ENCODE results near the gene SMLR1. TPM values are rescaled to one million over a fixed set of nuclear protein-coding genes. Genes with fewer than 3 reads are reported as not detected.

The SMLR1 gene
- total RNA-seq, 2 experiments from 2014 or later: not detected

GRCh38 chr6:130858498-130859160 lies 31.4 kb downstream of the SMLR1 start:
- no peak overlapping the region for H3K4me3 Mint-ChIP-seq
- ChIA-PET POLR2A (no interaction called here), CTCF (interaction anchor here (1.4 kb wide), 1 partner anchor 15 kb away, joined by 3 read pairs; no protein-coding TSS in a partner anchor)

DNA sequence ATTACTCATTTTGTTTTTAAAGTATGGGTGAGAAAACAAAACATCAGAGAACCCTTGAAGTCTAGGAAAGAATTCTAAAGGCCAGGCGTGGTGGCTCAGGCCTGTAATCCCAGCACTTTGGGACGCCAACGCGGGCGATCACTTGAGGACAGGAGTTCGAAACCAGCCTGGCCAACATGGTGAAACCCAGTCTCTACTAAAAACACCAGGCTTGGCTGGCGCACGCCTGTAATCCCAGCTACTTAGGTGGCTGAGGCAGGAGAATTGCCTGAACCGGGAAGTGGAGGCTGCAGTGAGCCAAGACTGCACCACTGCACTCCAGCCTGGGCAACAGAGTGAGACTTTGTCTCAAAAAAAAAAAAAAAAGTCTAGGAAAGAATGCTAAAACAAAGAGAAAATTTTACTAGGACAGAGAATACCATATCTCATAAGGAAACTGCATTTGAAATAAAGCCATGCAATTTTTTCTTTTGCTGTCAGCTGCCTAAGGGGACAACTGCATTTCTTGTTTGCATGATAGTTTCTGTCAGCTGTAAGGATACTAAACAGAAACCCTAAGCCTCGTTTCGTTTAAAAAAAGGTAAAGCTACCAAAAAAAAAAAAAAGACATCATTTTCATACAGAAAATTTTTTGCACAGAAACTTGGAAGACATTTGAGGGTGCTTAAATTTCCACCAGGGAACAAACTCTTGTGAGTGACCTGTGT lies 32.1 kb downstream of the SMLR1 start:
- no peak overlapping the region for H3K4me3 Mint-ChIP-seq
- DNase-seq (no peak), ATAC-seq (no peak)
- ChIA-PET POLR2A (no interaction called here), CTCF (interaction anchor here (1.4 kb wide), 1 partner anchor 16 kb away, joined by 3 read pairs; no protein-coding TSS in a partner anchor)
- no peaks in the 10 kb centered on the region for H3K9me3 Mint-ChIP-seq (ENCODE audit: insufficient read depth)
- H3K27me3 Mint-ChIP-seq (ENCODE audit: low read depth): no peaks in the 10 kb centered on the region
- H3K27ac Mint-ChIP-seq: no peak overlapping the region
- no peaks in the 10 kb centered on the region for H3K4me1 Mint-ChIP-seq (ENCODE audit: low read depth)
- no peaks in the 10 kb centered on the region for H3K36me3 Mint-ChIP-seq (ENCODE audit: low read depth)

More at GRCh38 chr6:130858498-130859160, 31.4 kb downstream of the SMLR1 start:
- no peak for DNase-seq
- H3K4me1 Mint-ChIP-seq (ENCODE audit: low read depth): no peaks in the 10 kb centered on the region
- no peaks in the 10 kb centered on the region for H3K9me3 Mint-ChIP-seq (ENCODE audit: insufficient read depth)
- no peaks in the 10 kb centered on the region for H3K36me3 Mint-ChIP-seq (ENCODE audit: low read depth)
- H3K27me3 Mint-ChIP-seq (ENCODE audit: low read depth): no peaks in the 10 kb centered on the region
- ATAC-seq: no peak
- no peak overlapping the region for H3K27ac Mint-ChIP-seq

DNA sequence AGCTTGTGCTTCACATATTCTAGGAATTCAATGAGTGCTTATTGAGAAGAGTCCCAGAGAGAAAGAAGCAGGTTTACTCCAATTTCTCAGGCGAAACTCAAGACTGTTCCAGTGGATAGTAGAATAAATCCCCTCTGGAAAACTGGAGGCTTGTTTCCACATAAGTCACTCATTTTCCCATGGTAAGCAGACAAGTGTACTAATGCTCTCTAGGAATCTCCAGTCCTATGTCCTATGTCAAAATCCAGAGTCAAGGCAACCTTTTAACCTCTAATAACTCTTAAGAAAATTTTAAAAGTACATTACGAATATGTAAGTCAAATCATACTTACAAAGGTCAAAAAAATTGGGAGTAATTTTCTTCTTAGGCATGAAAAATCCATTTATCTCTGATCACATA lies 35.2 kb downstream of the SMLR1 start:
- Mint-ChIP-seq H3K27me3 (ENCODE audit: low read depth) (no peaks in the 10 kb centered on the region), H3K27ac (no peak overlapping the region), H3K9me3 (ENCODE audit: insufficient read depth) (no peaks in the 10 kb centered on the region), H3K4me3 (no peak overlapping the region), H3K36me3 (ENCODE audit: low read depth) (no peaks in the 10 kb centered on the region), H3K4me1 (ENCODE audit: low read depth) (no peaks in the 10 kb centered on the region)
- DNase-seq: no peak
- ChIA-PET CTCF (interaction anchor here (0.7 to 1.3 kb wide), 6 partner anchors 10 to 86 kb away, joined by 3 to 4 read pairs (median 3); no protein-coding TSS in a partner anchor), POLR2A (no interaction called here)
- ATAC-seq: no peak

GRCh38 chr6:130863415-130864230 lies 36.4 kb downstream of the SMLR1 start:
- DNase-seq (no peak), ATAC-seq (no peak)
- Mint-ChIP-seq H3K4me3 (no peak overlapping the region), H3K9me3 (ENCODE audit: insufficient read depth) (no peaks in the 10 kb centered on the region), H3K36me3 (ENCODE audit: low read depth) (no peaks in the 10 kb centered on the region), H3K27me3 (ENCODE audit: low read depth) (no peaks in the 10 kb centered on the region), H3K4me1 (ENCODE audit: low read depth) (no peaks in the 10 kb centered on the region), H3K27ac (no peak overlapping the region)
- CTCF ChIA-PET: interaction anchor here (1.1 to 1.3 kb wide), 2 partner anchors 9 to 22 kb away, joined by 3 to 4 read pairs; no protein-coding TSS in a partner anchor
- POLR2A ChIA-PET: no interaction called here

DNA sequence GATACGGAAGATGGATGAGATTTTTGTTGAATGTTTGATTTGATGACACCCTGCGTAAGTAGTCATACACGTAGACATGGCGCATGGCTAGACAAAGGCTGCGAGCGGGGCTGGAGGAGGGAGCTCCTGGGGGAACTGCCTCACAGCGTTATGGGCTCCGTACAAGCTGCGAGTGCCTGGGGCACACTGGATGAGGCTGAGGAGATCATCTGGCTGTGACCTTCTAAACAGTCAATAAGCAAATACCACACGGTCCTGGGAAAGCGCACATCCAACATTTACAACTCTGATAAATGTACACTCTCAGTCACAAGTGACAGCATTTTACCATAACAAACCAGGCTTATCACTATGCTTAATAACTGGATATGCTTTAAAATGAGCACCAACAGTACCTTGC lies 37.1 kb downstream of the SMLR1 start:
- no peaks in the 10 kb centered on the region for H3K27me3 Mint-ChIP-seq (ENCODE audit: low read depth)
- DNase-seq (no peak), ATAC-seq (no peak)
- H3K27ac Mint-ChIP-seq: no peak overlapping the region
- H3K4me1 Mint-ChIP-seq (ENCODE audit: low read depth): no peaks in the 10 kb centered on the region
- H3K36me3 Mint-ChIP-seq (ENCODE audit: low read depth): no peaks in the 10 kb centered on the region
- ChIA-PET CTCF (no interaction called here), POLR2A (no interaction called here)
- no peak overlapping the region for H3K4me3 Mint-ChIP-seq
- no peaks in the 10 kb centered on the region for H3K9me3 Mint-ChIP-seq (ENCODE audit: insufficient read depth)

DNA sequence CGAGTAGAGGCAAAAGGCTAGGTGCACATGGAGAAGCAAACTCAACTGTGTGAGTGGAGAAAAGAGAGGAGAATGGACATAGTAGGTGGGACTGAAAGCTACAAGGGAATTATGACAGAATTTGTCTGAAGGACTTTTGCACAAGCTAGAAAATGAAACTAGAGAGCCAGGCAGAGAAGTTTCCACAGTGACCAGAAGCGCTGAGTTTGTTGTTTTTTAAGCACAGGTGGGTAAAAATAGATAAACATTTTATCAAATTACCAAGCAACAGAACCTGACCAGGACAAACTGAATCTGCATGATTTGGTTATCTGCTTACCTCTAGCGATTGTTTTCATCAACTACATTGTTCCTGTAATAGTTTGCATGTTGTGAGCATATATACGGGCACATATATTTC lies 38.6 kb downstream of the SMLR1 start:
- POLR2A ChIA-PET: no interaction called here
- H3K4me3 Mint-ChIP-seq: no peak overlapping the region
- H3K36me3 Mint-ChIP-seq (ENCODE audit: low read depth): no peaks in the 10 kb centered on the region
- no peaks in the 10 kb centered on the region for H3K9me3 Mint-ChIP-seq (ENCODE audit: insufficient read depth)
- no peak for ATAC-seq
- H3K27ac Mint-ChIP-seq: no peak overlapping the region
- H3K27me3 Mint-ChIP-seq (ENCODE audit: low read depth): no peaks in the 10 kb centered on the region
- CTCF ChIA-PET: no interaction called here
- no peaks in the 10 kb centered on the region for H3K4me1 Mint-ChIP-seq (ENCODE audit: low read depth)
- DNase-seq: no peak

DNA sequence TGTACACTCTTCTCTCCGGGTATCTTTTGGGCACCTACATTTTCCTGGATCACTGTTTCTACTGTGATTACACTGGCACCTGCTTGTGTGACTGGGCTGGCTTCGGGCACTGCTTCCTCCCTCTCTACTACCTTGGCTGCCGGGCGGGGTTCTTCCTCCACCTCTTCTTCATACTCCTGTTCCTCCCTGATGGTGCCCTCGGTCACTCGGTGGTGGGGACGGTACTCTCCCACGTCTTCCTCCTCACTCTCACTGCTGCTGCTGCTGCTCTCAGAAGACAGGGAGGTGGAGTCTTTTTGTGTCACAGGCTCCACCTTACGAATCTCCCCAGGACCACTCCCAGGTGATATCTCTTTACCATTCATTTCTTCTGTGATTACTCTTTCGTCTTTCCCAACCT lies 42.5 kb downstream of the SMLR1 start:
- no peaks in the 10 kb centered on the region for H3K27me3 Mint-ChIP-seq (ENCODE audit: low read depth)
- CTCF ChIA-PET: interaction anchor here (2.0 kb wide), 1 partner anchor 758 kb away, joined by 11 read pairs; the partner anchor contains the start of gene MED23
- no peaks in the 10 kb centered on the region for H3K36me3 Mint-ChIP-seq (ENCODE audit: low read depth)
- H3K4me3 Mint-ChIP-seq: no peak overlapping the region
- DNase-seq (no peak), ATAC-seq (no peak)
- H3K9me3 Mint-ChIP-seq (ENCODE audit: insufficient read depth): no peaks in the 10 kb centered on the region
- POLR2A ChIA-PET: no interaction called here
- no peak overlapping the region for H3K27ac Mint-ChIP-seq
- H3K4me1 Mint-ChIP-seq (ENCODE audit: low read depth): peaks cover 4% of the 10 kb centered on the region

DNA sequence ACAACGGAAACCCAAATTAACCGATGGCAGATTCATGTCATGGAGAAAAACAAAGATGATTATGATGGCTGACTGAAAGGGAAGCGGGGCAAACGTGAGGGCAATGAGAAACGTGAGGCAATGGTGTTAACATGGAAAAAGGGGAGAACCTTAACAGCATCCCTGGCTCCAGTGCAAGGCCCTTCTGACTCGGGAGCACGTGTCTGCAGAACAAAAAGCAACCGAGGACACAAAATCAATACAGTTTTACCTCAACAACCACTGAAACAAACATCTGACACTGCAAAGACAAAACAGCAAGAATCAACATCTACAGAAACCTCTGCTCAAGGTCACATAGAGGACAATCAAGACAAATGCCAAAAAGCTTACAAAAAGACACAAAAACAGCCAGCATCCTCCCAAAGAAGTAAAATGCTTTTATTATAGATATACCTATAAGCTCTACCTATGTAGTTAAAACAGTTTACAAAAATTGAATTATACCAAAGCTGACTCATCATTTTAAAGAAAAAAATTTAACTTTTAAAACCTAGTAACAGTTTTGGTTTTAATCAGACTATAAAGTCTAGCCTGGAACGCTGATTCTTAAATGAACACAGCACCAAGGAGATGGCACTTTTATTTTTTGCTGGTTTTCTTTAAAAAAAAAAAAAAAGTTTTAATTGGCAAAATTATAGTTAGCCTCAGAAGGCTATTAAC lies 43.1 kb downstream of the SMLR1 start:
- CTCF ChIA-PET: interaction anchor here (1.1 to 3.7 kb wide), 5 partner anchors 15 to 758 kb away, joined by 3 to 26 read pairs (median 6); partner anchors contain the start of gene MED23
- H3K27me3 Mint-ChIP-seq (ENCODE audit: low read depth): no peaks in the 10 kb centered on the region
- H3K4me3 Mint-ChIP-seq: no peak overlapping the region
- H3K36me3 Mint-ChIP-seq (ENCODE audit: low read depth): no peaks in the 10 kb centered on the region
- no peak overlapping the region for H3K27ac Mint-ChIP-seq
- POLR2A ChIA-PET: no interaction called here
- DNase-seq (no peak), ATAC-seq (no peak)
- H3K9me3 Mint-ChIP-seq (ENCODE audit: insufficient read depth): no peaks in the 10 kb centered on the region
- H3K4me1 Mint-ChIP-seq (ENCODE audit: low read depth): peaks cover 4% of the 10 kb centered on the region

DNA sequence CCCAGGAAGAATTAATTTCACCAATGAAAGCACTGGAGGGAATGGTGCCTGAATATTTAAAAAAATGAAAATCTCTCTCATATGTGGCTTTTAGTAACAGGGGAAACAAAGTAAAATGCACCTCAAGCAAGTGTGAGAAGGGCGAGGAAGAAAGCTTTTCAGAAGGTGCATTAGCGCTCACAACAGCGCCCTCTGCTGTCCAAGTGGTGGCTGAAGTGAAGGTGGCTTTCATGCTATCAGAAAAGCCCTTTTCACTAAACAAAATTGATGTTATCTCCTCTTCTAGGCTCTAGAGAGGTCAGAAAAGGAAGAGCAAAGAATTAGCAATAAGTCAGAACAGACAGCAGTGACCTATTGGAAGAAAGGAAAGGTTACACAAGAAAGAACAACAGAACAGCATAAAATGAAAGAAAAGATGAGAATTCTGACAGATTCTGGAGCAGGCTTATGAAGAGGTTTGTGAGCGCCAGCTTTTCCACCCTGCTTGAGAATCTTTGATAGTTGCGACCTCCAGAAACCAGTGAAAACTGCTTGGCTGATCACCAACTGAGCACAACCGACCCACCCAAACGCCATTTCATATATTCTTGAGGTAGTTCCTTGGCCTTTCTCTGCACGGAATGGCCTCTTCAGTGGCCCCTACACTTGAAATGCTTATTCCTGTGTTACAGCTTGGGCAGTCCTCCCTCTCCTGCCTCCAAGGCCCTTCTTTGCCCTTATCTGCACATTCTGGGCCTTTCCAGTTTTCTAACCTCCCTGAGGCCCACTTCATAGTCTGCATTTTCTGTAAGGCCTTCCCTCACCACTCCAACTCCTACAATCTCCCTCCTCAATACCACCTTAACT lies 45.3 kb downstream of the SMLR1 start:
- Mint-ChIP-seq H3K4me1 (ENCODE audit: low read depth) (peaks cover 4% of the 10 kb centered on the region), H3K4me3 (no peak overlapping the region), H3K27ac (no peak overlapping the region), H3K36me3 (ENCODE audit: low read depth) (no peaks in the 10 kb centered on the region), H3K27me3 (ENCODE audit: low read depth) (no peaks in the 10 kb centered on the region), H3K9me3 (ENCODE audit: insufficient read depth) (no peaks in the 10 kb centered on the region)
- ChIA-PET POLR2A (no interaction called here), CTCF (interaction anchor here (0.9 to 3.7 kb wide), 20 partner anchors 8 to 578 kb away, joined by 3 to 26 read pairs (median 4); no protein-coding TSS in a partner anchor)
- ATAC-seq (no peak), DNase-seq (peak; percentile 83)

GRCh38 chr6:130873746-130874145 lies 46.5 kb downstream of the SMLR1 start:
- peaks cover 4% of the 10 kb centered on the region for H3K4me1 Mint-ChIP-seq (ENCODE audit: low read depth)
- no peak overlapping the region for H3K4me3 Mint-ChIP-seq
- H3K27me3 Mint-ChIP-seq (ENCODE audit: low read depth): no peaks in the 10 kb centered on the region
- H3K36me3 Mint-ChIP-seq (ENCODE audit: low read depth): no peaks in the 10 kb centered on the region
- ATAC-seq: no peak
- H3K9me3 Mint-ChIP-seq (ENCODE audit: insufficient read depth): no peaks in the 10 kb centered on the region
- ChIA-PET POLR2A (no interaction called here), CTCF (interaction anchor here (0.9 to 3.7 kb wide), 6 partner anchors 9 to 580 kb away, joined by 3 to 26 read pairs (median 4); no protein-coding TSS in a partner anchor)
- H3K27ac Mint-ChIP-seq: no peak overlapping the region
- no peak for DNase-seq

- H3K27me3 Mint-ChIP-seq (ENCODE audit: low read depth): no peaks in the 10 kb centered on the region
- H3K9me3 Mint-ChIP-seq (ENCODE audit: insufficient read depth): no peaks in the 10 kb centered on the region
- H3K36me3 Mint-ChIP-seq (ENCODE audit: low read depth): no peaks in the 10 kb centered on the region
- no peak for DNase-seq
- ATAC-seq: no peak
- no peaks in the 10 kb centered on the region for H3K4me1 Mint-ChIP-seq (ENCODE audit: low read depth)
- ChIA-PET POLR2A (no interaction called here), CTCF (interaction anchor here (1.8 to 6.8 kb wide), 2 partner anchors 8 to 237 kb away, joined by 10 to 97 read pairs; no protein-coding TSS in a partner anchor)
- no peak overlapping the region for H3K4me3 Mint-ChIP-seq
- no peak overlapping the region for H3K27ac Mint-ChIP-seq
Measured at GRCh38 chr6:130879826-130880225, 52.6 kb downstream of the SMLR1 start.

All from activated CD8-positive, alpha-beta T cell treated with anti-CD3 and anti-CD28 coated beads, Interleukin-2, amount 10 ng/mL, durations not matched to agents 7 days and 5 days (primary cell).